NOMO-1 (cell line): ENCODE results near the gene NTN1.
"Not testable (repeated sequence)": the region's sequence is repeated elsewhere in the genome, so short reads cannot be mapped to it uniquely, and the experiment has no call there.

Experiments
- DNase-seq, 2 experiments: peaks; one replicate each; lab custom pipeline; 2025; ENCODE audit not compliant: unreplicated experiment in 2 of 2; lab: John Stamatoyannopoulos, UW

The NTN1 gene

DNA sequence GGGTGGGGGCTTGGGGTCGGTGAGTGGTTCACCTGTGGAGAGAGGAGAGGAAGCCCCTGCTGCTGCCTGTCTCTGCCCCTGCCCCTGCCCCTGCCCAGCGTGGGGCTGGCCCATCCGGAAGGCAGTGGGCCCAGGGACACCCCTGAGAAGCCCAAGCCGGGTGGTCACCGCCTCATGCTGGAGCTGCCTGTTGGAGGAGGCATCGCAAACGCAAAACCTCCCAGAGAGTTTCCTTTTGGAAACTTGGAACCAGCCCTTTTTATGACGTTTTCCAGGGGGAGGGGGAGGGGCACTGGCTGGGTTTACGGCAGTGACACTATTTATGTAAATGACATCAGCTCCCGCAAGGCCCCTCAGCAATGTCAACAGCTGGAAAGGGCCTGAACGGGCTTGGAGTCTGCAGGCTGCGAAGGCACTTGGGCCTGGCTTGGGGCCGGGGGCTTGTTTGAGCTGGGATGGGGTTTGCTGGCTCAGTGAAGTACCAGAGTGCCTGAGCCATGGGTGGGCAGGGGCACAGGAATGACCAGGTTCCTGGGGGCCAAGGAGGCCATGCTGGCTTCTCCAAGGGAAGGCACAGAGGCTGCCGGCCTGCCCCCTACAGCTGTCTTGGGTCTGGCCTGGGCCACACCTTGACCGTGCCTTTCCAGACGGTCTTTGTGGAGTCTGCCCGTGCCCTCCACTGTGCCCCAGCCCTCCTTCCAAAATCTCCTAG lies 219.5 kb downstream of the NTN1 start:
- no peak for DNase-seq

- no peak for DNase-seq
Observed at GRCh38 chr17:9241371-9241712, 220.0 kb downstream of the NTN1 start.

DNA sequence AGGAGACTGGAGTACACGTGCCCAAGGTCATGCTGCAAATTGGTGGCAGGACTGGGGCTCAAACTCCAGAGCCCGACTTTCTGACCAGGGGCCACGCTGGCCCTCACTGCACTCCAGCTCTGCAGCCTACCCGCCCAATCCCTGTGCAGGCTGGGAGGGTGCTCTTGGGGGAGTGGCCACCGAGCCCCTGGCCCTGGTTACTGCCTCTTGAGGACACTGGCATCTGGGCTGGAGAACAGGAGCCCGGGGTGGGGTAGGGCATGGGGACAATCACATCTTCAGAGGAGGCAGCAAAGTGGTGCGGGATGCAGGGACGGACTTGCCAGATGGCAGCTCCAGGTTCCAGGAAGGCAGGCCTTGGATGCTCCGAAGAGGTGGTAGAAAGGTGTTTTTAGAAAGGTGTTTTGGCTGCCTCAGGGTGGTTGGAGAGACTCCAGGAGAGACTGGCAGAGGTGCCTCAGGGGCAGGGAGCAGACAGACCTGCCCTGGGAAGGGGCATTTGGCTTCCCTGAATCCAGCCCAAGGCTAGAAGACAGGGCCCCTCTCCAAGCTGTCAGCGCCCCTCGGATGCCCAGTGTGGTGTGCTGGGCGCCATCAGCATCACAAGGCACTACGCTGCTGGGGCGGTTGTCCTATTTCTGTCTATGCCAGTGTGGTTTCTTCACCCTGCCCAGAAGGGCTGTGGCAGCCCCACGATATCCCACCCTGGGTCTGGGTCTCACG lies 220.6 kb downstream of the NTN1 start:
- DNase-seq = no peak

DNA sequence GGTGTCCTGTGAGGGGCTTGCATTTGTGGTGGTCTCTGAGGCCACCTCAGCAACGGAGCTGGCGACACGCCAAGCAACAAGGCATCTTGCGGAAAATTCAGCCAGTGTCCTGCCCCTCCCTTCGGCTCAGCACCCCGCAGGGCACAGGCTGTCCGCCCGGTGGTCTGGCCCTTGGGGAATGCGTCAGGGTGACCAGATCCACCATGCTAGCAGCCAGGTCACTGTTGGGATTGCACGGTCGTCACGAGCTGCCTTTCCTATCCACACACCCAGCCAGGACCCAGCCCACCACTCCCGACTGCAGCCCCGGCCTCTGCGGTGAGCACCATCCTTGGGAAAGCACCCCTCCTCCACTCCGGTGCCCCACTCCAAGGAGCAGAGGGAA lies 221.2 kb downstream of the NTN1 start:
- no peak for DNase-seq

DNA sequence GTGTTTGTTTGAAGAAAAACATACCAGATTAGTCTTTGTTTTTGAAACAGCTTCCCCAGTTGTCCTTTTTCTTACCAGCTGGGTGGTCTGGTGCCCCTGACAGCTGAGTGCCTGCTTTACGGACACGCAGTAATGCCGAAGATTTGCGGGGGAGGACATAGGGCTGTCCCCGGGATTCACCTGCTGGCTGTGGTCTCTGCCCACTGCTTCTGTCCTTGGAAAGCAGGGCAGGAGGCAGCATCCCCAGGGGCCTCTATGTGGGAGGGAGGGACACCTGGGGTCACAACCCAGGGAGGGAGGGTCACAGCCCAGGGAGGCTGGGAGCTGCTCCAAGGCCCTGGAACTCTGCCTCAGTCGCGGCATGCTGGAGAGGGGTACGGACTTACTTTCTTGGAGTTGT lies 221.7 kb downstream of the NTN1 start:
- DNase-seq = no peak

DNA sequence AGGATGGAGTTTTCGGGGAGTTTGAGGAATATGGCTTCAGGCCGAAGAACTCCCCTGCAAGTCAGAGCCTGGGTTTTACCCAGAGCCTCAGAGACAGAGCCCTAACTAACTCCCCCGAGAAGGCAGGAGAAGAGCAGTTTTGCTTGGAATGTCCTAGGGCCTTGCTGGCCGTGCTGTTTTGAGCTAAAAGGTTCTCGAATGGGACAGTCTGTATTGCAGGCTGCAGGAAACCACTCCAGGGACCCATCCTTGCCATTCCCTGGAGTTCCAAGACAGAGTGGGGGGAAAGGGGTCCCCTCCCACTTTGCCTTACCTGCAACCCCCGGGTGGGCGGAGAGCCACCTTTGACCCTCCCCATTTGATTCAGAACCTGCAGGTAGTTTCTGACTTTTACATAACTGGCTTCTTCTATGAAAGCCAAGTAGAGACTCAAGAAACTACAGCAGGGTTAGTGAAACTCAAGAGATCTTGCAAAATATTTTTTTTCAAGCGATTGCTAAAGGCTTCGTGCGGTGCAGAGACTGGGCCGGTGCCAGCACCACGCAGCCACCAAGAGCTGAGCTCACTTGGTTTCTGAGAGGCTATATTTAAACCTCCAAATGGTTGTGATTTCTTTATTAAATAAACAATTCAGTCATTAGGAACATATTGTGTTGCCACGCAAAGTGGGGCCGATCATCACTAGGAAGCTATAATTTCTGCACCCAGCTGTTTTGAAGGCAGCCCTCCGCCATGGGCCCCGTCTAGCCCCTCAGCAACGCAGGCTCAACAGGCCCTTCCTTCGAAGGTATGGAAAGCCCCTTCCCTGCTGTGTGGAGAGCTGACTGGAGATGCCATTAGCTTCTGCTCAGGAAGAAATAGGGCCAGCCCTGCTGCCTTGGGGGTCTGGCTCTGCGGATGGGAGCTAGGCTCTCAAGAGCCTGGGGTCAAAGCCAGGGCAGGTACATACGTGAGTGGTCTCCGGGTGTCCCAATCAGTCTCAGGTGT lies 223.0 kb downstream of the NTN1 start:
- no peak for DNase-seq

GRCh38 chr17:9247401-9247938 lies 226.2 kb downstream of the NTN1 start:
- no peak for DNase-seq

GRCh38 chr17:9249245-9249953 lies 228.1 kb downstream of the NTN1 start:
- no peak for DNase-seq

DNA sequence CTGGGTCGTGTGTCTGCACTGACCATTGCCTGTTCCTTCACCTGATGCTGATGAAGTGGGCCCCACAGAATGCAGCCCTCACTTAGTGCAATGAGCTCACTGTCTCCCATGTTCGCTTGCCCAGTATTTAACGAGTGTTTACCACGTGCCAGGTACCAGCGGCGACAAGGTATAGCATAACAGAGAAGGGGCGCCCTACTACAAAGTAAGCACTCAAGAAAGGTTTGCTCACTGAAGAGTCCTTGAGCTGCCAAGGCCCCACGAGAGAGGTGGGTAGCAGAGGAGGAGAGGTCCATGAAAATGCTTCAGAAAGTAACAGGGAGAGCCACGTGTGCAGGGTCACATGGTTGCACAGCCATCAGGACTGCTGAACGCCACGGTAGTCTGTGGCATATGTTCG lies 230.0 kb downstream of the NTN1 start:
- no peak for DNase-seq

DNA sequence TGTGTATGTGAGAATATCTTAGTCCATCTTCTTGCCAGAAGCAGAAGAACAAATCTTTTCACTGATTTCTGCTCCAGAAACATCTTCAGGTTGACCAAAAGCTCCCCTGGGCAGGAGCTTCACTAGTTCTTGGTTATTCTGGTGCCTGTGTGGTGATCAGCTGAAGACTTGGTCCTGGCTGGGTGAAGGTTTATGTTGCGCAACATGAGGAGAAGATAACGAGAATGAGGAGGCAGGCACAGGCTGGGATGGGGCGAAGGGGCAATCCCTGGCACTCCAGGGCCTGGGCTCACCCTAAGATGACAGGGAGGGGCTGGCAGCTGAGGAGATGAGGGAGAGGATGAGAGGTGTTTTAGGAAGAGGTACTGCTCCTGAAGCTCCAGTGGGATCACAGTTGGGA lies 232.0 kb downstream of the NTN1 start:
- no peak for DNase-seq

- no peak for DNase-seq
Observed at GRCh38 chr17:9254841-9255240, 233.5 kb downstream of the NTN1 start.

DNA sequence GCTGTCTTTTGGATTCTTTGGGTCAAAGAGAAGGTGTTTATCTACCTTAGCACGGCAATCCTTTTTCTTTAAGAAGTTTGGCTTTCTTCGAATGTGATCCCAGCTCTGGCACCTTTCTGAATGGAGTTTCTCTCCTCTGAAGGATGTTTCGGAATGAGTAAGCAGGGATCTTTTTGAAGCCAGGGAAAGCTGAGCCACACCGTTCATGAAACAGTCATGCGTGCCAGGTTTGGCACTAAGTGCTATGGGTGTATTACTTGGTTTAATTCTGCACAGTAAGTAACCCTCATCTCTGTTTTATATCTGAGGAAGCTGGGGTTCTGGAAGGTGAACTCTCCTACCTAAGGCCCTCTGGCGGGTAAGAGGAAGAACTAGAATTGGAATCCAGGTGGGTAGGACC lies 234.5 kb downstream of the NTN1 start:
- DNase-seq = no peak

DNA sequence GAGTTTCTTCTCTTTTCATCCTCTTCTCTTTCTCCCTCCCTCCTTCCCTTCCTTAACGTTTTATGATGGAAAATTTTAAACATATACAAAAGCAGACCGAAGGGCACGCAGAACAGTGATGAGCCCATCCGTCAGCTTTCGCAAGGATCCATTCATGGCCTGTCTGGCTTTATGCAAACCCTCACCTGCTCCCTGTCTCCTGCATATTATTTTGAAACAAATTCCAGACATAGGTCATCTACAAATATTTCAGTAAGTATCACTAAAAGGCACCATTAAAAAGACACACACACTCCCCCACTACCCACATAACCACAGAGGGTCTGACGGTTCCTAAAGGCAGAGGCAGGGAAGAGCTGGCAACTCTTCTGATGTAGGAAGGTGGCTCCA lies 235.0 kb downstream of the NTN1 start:
- no peak for DNase-seq

DNA sequence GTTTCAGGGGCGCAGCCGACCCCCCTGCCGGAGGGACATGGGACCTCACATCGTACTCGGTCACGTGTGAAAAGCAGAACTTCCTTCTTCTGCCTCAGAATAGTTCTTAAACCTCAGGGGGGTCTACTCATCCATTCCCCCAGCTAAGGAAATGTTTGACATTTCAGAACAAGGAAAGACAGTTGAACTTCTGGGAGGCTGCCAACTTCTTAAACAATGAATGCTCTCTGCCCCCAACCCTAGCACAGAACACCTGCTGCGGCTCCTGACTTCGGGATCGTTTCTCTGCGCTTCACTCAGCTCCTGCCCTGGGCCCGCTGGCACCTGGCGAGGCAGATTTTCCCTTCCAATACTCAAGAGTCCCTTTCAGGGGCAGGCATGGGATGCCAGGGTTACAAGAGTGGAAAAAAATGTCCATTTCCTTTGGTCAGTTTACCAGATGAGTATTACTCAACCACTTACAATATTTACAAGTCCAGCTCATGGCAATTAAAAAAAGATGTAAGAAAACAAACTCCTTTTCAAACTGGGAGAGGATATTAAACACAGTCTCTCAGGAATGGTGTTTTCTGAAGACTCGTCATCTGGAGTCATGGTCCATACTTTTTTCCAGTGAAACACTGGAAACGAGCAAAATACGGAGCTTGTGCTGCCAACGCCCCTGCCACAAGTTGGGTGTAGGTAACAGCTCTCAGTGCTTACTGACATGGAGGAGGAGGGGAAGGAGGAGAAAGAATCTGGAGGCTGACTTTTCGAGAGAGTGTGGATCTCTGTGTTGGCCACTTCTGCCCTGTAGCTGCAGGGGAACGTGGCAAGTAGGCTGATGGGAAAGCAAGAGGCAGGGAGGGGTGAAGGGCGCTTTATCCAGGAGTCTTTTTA lies 235.7 kb downstream of the NTN1 start:
- no peak for DNase-seq

DNA sequence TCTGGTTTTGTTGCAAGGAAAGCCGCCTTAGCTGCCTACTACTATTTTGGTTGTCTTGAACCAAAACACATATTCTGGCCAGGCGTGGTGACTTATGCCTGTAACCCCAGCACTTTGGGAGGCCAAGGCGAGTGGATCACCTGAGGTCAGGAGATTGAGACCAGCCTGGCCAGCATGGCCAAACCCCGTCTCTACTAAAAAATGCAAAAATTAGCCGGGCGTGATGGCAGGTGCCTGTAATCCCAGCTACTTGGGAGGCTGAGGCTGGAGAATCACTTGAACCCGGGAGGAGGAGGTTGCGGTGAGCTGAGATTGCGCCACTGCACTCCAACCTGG lies 236.3 kb downstream of the NTN1 start:
- not testable (repeated sequence) for DNase-seq

DNA sequence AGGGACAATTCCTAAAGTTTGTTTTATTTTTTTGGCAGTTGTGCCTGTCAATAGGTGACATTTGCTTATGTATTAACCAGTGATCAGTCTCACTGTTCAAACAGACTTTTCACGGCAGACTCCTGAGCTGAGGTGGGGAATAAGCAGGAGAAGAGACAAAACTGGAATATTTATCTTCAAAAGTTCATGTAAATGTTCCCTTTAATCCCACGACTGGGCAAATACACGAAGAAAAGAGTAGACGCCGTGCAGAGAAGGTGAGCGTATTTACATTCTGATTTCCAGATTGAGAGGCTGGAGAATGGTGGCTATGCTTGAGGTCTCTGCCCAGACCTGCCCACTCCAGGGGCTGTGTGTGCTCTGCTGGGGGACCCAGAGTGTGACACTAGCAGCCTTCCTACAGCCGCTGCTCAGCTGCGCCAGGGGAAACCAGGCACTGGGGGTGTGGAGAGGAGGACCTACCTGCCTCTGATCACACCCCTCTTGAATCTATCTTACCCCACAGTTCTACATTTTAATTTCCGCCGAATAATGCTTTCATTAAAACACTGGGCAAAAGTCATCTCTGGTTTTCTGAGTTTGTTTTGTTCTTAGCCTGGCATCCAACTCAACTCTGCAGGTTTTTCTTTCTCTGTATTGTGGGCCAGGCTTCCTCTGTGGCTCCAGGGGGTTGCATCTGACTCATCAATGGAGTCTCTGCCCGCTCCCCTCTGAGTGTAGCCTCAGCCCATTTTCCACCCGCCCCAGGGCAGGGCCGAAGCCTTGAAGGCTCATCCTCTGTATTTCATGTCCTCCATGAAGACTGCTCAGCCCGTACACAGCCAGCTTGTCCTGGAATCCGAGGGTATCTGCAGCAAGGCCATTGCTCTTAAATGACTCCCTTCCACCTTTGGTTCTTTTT lies 237.1 kb downstream of the NTN1 start:
- no peak for DNase-seq

- no peak for DNase-seq
Observed at GRCh38 chr17:9259419-9259818, 238.1 kb downstream of the NTN1 start.

DNA sequence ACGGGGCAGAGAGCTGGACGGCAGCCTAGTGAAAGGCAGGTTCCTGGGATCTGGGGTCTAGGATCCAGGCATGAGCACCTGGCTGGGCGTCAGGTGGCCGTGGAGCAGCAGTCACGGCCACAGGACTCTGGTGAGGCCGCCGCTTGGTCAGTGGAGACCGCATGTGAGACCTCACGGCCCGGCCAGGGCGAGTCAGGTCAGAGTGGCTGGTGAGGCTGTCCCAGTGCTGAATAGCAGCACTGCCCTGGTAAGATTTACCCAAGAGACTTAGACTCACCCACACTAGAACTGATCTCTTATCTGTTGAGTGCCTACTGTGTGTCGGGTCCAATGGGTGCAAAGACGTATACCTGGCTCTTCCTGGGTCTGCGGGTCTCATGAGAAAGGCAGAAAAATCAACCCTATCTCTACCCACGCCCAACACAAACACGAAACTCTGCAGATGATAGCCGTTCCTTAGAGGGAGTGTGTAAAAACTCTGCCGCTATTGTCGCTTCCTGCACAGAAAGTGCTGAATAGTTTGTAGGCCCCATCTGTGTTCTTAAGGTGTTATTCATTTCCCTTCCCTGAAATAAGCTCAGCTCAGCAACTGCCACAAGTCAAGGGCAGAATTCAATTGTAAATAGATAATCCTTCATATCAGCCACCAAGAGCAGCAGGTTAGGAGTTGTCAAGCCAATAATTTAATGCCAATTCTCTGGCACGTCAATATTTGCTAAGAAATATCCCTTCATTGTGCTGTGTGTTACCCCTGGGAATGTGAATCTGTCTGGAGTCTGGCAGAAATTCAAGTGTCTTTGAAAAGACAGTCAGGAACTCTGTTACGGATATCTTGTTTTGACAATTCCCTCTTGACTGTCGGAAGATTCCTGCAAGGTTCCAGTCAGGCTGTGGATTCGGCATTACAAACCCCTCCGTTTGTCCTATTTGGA lies 240.0 kb downstream of the NTN1 start:
- DNase-seq = no peak
